GM21381 (cell line): Measurements from ENCODE around the gene EFHC1.
"Not testable (repeated sequence)": the region's sequence is repeated elsewhere in the genome, so short reads cannot be mapped to it uniquely, and the experiment has no call there.

Experiments
- ATAC-seq: cut with Tn5 transposase; IDR thresholded peaks from one replicate; pipeline ENCODE4 v1.9.1; 2021; ENCODE audit warnings: mild to moderate bottlenecking, moderate library complexity; ENCODE audit not compliant: unreplicated experiment

Gene EFHC1

GRCh38 chr6:52435345-52435744 is 15.2 kb downstream of the EFHC1 start:
- no peak for ATAC-seq

- no peak for ATAC-seq
Measured at GRCh38 chr6:52438926-52439325, 18.8 kb downstream of the EFHC1 start.

- no peak for ATAC-seq
Measured at GRCh38 chr6:52454556-52454955, 34.4 kb downstream of the EFHC1 start.

DNA sequence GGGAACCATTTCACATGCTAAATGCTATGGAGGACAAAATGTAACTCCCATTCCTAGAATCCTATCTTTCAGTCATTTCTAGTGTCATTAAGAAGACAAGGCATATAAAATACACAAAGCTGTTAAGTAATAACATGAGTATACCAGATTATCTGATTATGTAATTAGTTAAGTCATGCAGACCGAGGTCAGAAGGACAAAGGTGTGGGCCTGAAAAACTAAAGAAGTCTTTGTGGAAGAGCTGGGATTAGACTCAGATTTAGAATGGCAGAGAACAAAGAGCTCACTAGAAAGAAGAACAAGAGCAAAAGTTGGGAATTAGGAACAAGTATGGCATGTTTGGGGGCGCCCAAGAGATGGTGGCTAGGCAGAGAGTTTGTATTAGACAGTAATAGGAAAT is 37.0 kb downstream of the EFHC1 start:
- ATAC-seq: no peak

- not testable (repeated sequence) for ATAC-seq
Measured at GRCh38 chr6:52461194-52461593, 41.1 kb downstream of the EFHC1 start.

DNA sequence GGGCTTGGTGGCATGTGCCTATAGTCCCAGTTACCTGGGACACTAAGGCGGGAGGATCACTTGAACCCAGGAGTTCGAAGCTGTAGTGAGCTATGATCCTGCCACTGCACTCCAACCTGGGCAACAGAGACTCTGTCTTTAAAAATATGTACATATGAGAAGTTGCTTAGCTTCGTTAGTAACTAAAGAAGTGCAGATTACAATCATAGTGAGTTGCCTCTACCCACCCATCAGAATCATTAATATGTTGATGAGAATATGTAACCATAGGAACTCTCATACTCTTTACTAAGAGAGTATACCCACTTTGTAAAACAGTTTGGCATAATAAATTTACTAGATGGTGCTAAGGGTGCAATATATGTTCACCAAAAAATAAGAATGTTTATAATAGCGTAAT is 54.0 kb downstream of the EFHC1 start:
- no peak for ATAC-seq

DNA sequence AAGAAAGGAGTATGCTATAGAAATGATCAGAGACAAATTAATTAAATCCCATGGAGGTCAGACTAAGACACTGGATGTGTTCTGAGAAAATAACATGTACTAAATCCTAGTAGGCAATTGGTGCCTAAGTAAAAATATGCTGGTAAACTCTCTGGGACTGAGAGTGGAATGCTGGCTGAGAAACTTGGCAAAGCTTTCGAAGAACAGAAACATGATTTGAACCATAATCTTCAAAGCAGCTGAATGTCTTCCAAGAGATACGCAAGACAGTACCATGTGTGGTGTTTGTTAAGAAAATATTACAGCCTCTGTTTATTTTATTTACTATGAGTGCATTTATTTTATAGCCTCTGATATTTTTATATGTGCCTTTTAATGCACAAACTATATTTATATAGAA is 55.2 kb downstream of the EFHC1 start:
- no peak for ATAC-seq

DNA sequence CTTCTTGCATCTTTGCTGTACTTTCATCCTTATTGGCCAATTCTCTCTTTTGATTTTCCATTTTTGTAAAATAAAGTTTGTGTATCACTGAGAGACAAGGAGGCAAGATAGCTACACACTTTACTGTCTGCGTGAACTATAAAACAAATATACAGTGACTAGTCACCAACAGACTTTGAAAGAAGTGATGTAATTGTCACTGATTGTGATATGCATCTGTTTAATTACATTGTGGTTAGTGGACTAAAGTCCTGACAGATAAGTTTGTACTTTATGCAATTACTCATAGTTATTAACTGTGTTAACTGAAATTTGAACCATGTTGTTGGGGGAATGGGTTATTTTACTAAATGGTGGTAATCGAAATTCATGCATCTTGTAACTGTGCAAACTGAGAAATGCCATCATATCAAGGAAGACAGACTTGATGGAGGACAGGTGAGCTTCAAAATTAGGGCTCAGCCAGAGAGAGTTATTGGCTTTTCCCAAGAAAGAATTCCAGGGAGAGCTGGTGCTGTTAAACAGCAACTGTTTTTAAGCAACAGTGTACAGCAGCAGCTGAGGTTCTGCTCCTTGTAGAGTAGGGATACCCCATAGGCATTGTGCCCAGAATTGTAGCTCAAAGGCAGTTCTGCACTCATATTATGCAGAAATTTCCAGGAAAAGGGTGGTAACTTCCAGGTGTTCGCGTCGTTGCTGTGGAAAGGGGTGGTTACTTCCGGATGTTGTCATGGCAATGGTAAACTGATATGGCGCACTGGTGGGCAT is 62.9 kb downstream of the EFHC1 start:
- no peak for ATAC-seq

DNA sequence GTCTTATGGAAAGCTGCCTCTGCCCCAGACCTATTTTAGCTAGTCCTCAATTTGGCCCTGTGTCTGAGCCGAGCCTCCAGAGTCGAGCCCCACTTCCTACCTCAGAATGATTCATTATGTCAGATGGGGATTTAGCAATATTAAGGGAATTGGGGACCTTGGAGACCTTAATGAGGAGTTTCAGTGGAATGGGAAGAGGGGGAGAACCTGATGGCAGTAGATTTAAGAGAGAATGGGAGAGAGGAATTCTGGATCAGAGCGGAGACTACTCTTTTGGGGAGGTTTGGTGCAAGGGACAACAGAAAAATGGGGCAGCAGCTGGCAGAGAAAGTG is 63.5 kb downstream of the EFHC1 start:
- ATAC-seq: no peak

DNA sequence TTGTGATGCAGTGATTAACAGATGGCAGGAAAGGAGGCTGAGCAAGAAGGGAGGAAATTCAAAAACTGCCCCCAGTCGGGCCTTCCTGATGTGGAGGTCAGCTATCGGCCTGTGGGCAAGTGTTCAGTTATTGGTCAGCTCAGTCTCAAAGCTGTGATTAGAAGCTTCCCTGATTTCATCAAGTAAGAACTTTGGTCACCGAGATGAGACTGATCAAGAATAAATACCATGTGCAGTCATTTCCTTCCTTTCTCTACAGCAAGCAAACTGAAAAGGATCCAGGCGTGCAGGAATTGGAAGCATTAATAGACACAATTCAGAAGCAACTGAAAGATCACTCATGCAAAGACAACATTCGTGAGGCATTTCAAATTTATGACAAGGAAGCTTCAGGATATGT is 69.7 kb downstream of the EFHC1 start:
- no peak for ATAC-seq

DNA sequence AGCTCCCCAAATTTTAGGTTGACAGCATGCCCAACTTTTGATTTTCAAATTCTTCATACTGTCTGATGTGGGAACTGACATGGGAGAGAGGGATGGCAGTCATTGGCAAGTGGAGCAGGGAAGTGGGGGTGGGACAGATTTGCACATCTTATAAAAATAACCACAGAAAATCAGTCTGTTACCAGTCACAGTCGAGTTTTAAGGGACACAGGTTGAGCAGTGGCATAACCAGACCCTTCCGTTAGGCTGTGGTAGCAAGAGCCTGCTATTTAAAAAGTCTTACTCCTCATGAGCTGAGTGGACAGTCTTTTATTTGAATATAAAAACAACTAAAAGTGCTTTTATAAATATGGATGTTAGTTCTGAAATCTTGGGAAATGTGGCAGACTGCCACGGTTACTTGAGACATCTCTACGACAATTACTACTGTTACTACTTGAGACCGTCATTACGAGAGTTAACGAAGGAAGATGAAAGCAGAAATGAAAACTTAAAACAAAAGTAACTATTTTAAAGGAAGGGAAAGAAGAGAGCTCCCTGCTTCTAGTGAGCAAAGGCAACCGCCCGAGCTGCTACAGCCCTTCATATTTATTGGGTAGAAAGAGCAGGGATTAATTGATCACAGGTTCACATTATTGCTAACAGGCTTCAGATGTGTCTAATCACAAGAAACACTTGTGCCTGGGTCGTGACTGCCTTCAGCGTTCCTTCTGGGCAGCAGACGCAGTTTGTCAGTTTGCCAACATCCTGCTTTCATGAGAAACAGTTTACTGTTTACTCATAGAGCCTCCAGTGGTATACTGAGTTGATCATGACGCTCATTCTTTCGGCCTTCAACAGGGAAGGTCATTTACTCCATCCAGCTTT is 71.3 kb downstream of the EFHC1 start:
- peak; percentile 68 for ATAC-seq

DNA sequence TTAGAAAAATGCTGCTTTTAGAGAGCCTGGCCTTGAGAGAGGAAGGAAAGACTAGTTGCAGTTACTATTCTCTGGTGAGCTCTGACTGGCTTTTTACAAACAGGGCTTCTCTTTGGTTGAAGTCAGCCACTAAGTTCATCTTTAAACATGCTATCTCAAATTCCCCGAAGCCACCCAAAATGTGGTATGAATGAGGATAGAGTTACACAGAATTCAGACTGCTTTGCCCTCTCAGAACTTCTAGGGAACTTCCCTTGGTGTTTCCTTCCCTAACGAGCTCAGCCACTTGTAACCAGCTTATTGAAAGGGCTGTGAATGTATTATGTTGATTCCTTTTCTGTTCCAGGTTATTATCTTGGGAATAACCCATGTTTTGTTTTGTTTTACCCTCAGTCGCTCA is 73.5 kb downstream of the EFHC1 start:
- ATAC-seq: no peak

GRCh38 chr6:52494298-52495072 is 74.3 kb downstream of the EFHC1 start:
- no peak for ATAC-seq

- ATAC-seq: no peak
Measured at GRCh38 chr6:52495922-52496321, 75.8 kb downstream of the EFHC1 start.

DNA sequence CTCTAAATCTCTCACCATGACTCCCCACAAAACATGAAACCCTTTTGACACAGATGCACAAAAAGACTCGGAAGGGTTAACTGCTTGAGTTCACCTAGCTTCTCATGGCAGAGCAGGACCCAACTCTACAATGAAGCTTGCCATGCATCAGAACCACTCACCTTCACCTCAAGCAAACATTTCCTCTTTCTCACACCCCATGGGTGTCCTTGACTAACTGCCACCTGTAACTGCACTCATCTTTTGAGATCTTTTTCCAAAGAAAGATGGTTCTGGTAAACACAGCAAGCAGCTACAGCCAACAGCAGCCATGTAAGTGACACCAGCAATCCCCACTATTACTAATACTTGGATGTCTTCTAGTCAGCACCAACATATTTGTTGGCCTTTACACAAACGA is 76.5 kb downstream of the EFHC1 start:
- ATAC-seq: no peak

- peak; percentile 82 for ATAC-seq
Measured at GRCh38 chr6:52497652-52498408, 77.7 kb downstream of the EFHC1 start.

DNA sequence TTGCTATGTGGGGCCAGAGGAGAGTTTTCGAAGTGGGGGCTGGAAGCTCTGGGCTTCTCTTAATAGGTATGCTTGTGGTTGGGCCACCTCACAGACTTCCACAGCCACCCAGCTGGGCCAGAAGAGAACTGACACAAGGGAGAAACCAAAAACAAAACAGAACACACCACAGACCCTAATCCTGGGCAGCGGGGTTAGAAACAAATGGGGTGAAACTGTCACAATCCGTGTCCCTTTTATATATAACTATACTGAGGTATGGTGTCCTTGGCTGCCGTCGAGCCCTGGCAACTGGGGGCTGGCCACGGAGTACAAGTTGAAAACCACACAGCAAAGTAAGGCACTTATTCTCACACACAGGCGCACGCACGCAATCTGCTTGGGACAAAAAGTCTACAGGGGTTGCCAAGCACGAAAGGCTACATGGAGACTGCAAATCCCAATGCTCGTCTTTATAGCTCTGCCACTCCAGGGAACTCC is 78.4 kb downstream of the EFHC1 start:
- peak; percentile 49 for ATAC-seq

- no peak for ATAC-seq
Measured at GRCh38 chr6:52499026-52499425, 78.9 kb downstream of the EFHC1 start.

GRCh38 chr6:52499681-52500236 is 79.6 kb downstream of the EFHC1 start:
- ATAC-seq: no peak
